Measurements from ENCODE around the gene MGAT4C.

DNA sequence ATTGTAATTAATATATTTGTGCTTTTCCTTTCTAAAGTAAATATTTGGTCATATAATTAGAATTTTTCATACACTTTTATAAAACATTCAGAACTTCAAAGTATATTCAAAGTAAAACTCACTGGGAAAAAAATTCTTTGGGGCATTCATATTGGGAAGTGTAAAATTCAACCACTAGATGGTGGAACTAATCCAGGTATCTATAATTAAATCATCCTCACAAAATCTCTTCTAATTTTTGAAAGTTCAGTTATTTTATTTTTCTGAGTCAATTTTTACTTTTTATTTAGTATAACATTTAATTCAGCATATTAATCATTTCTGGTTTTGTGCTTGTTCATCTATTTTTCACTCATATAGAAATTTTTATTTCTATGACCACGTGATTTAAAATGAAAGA, 301.1 kb downstream of the MGAT4C start:
- TF ChIP-seq, protein P1, sequence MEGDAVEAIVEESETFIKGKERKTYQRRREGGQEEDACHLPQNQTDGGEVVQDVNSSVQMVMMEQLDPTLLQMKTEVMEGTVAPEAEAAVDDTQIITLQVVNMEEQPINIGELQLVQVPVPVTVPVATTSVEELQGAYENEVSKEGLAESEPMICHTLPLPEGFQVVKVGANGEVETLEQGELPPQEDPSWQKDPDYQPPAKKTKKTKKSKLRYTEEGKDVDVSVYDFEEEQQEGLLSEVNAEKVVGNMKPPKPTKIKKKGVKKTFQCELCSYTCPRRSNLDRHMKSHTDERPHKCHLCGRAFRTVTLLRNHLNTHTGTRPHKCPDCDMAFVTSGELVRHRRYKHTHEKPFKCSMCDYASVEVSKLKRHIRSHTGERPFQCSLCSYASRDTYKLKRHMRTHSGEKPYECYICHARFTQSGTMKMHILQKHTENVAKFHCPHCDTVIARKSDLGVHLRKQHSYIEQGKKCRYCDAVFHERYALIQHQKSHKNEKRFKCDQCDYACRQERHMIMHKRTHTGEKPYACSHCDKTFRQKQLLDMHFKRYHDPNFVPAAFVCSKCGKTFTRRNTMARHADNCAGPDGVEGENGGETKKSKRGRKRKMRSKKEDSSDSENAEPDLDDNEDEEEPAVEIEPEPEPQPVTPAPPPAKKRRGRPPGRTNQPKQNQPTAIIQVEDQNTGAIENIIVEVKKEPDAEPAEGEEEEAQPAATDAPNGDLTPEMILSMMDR (conservative IDR thresholded peaks at IDR 0.05) = peak; percentile 21
- TF ChIP-seq ZFX (IDR thresholded peaks at IDR 0.05) = no peak
